Stomach (tissue), 9 donors: ENCODE data around the gene TTC4. TPM values are rescaled to one million over a fixed set of nuclear protein-coding genes. Genes with fewer than 3 reads are reported as not detected.

Experiments
- DNase-seq, 2 donors: peaks; one replicate each; pipeline versions ENCODE4 v3.0.0 to v3.0.0-alpha.2; 2013 to 2019
- H3K27ac ChIP-seq, 5 donors: fragments of 200-600 bp in 4 of 5; sonication (generic) in 4 of 5; one replicate each; pipeline ENCODE4 v1.5.1; 2013 to 2019; ENCODE audit warnings: mild to moderate bottlenecking in 1 of 5, moderate library complexity in 1 of 5
- H3K27me3 ChIP-seq, 3 donors: fragments of 200-600 bp; sonication (generic); one replicate each; pipeline ENCODE4 v1.5.1; 2017 to 2019; ENCODE audit warnings: mixed run types in 1 of 3
- H3K36me3 ChIP-seq, 4 donors: fragments of 200-600 bp; sonication (generic); 1 replicate in 3 of 4; 2 replicates in 1 of 4; pipeline ENCODE4 v1.5.1; 2016 to 2019
- H3K4me1 ChIP-seq, 4 donors: fragments of 200-600 bp; sonication (generic); one replicate each; pipeline ENCODE4 v1.5.1; 2016 to 2019
- H3K4me3 ChIP-seq, 4 donors: fragments of 200-600 bp; sonication (generic) in 3 of 4; one replicate each; pipeline ENCODE4 v1.5.1; 2016 to 2019; ENCODE audit warnings: mild to moderate bottlenecking in 1 of 4
- H3K9me3 ChIP-seq, 4 donors: fragments of 200-600 bp; sonication (generic); one replicate each; pipeline ENCODE4 v1.5.1; 2016 to 2019
- EP300 ChIP-seq: sonication (generic); formaldehyde crosslinking; IDR thresholded peaks from one replicate; pipeline ENCODE4 v1.6.1; 2017; ENCODE audit warnings: antibody characterized with exemption
- POLR2A ChIP-seq, 4 donors: fragments of 450-650 bp; IDR thresholded peaks; one replicate each; pipeline ENCODE4 v1.6.1; 2016; ENCODE audit warnings: antibody characterized with exemption in 4 of 4, control low read depth in 2 of 4, mild to moderate bottlenecking in 1 of 4, moderate library complexity in 1 of 4
- POLR2AphosphoS5 ChIP-seq, 3 donors: sonication (generic); formaldehyde crosslinking; IDR thresholded peaks; one replicate each; pipeline ENCODE4 v1.6.1; 2016; ENCODE audit warnings: antibody characterized with exemption in 3 of 3
- WGBS, 5 donors: extraction: QIAGEN DNeasy Blood & Tissue Kit in 3 of 5; methylation state at CpG; one replicate each; pipeline versions ENCODE4 v1.1.5 to v1.1.7; 2013 to 2018; 5-methylcytosine and 5-hydroxymethylcytosine counted together
- intact Hi-C: fragments of 100-400 bp; cut with DNase I; formaldehyde crosslinking; loops from one replicate; pipeline ENCODE4 v1.15.1; 2023; ENCODE audit warnings: low total_unique reads
- polyA plus RNA-seq, 3 donors: library from polyadenylated mRNA; stranded (reverse); fragments of 200-250 nt; gene quantifications; one replicate each; pipeline ENCODE4 v1.2.3, GENCODE V29; 2013
- total RNA-seq, 5 donors: library from RNA; depleted of rRNA; stranded (reverse); fragments of >200 nt; gene quantifications; one replicate each; pipeline versions ENCODE4 v1.1.0 to v1.2.3, GENCODE V29; 2014 to 2016
- TF ChIP-seq, protein P1 (sequence below), 7 experiments: fragments of 450-650 bp in 4 of 7; fragments of 200-600 bp in 3 of 7; sonication (generic) in 3 of 7; IDR thresholded peaks; one replicate each; pipeline ENCODE4 v1.5.1; 2016 to 2019; ENCODE audit warnings: antibody characterized with exemption in 7 of 7, control low read depth in 2 of 7, mild to moderate bottlenecking in 1 of 7
- donor health status: healthy with polysubstance abuse.
- donor health status: Bipolar disorder and iron deficiency.
- donor health status: healthy.

TTC4 gene
- total and polyA plus RNA-seq, 8 donors = 1.4 to 66.1 (median 13.4) TPM

DNA sequence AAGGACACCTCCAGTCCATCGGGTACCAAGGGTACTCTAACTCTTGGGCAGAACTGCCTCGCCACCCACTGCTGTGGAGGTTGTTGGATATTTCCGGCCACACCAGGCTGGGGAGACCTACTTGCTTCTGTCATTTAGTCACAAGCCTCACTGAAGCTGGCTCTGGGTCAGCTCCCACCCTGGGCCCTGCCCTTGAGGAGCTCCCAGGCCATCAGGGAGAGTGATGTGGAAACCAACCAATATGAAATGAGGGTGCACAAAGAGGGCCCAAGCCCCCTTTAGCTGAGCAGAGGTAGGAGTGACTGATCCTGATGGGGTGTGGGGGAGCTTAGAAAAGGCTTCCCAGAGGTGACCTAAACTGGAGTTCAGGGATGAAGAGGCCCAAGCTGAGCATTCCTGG is 29.0 kb downstream of the TTC4 start:
- Histone ChIP-seq H3K9me3 (no peaks in the 10 kb centered on the region), H3K36me3 (peaks cover 21 to 52% (median 50%) of the 10 kb centered on the region in 4 donors), H3K27me3 (no peaks in the 10 kb centered on the region), H3K4me3 (no peak overlapping the region), H3K4me1 (peaks cover 0 to 5% (median 0%) of the 10 kb centered on the region in 4 donors), H3K27ac (no peak overlapping the region)
- WGBS, 5 donors = 94 to 100% (median 96%) methylated on average over 3 of the region's 3 CpGs; no CpG with 5 or more reads in 1 of the 5 donors
- intact Hi-C loops = no loop called here
- DNase-seq = no peak
- TF ChIP-seq, protein P1, sequence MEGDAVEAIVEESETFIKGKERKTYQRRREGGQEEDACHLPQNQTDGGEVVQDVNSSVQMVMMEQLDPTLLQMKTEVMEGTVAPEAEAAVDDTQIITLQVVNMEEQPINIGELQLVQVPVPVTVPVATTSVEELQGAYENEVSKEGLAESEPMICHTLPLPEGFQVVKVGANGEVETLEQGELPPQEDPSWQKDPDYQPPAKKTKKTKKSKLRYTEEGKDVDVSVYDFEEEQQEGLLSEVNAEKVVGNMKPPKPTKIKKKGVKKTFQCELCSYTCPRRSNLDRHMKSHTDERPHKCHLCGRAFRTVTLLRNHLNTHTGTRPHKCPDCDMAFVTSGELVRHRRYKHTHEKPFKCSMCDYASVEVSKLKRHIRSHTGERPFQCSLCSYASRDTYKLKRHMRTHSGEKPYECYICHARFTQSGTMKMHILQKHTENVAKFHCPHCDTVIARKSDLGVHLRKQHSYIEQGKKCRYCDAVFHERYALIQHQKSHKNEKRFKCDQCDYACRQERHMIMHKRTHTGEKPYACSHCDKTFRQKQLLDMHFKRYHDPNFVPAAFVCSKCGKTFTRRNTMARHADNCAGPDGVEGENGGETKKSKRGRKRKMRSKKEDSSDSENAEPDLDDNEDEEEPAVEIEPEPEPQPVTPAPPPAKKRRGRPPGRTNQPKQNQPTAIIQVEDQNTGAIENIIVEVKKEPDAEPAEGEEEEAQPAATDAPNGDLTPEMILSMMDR (IDR thresholded peaks at IDR 0.05) = no peak
- no peak for TF ChIP-seq POLR2AphosphoS5 (IDR thresholded peaks at IDR 0.05)
- no peak for TF ChIP-seq POLR2A (IDR thresholded peaks at IDR 0.05)
- no peak for TF ChIP-seq EP300

DNA sequence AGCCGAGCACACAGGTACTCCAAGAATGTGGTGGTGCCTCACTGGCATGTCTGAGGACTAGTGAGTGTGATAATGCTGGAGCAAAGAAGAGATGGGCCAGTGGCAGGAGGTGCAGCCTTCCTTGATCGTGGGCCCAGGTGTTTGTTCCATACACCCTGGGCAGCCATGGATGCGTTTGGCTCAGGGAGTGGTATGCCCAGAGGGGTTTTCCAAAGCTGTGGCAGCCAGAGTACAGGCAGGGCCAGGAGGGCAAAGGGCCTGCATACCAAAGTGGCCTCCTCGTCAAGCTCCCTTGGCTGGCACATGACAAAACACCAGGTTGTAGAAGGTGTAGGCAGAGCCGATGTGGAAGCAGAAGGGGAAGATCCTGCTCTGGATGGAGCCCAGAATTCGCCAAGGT is 29.6 kb downstream of the TTC4 start:
- TF ChIP-seq POLR2A (IDR thresholded peaks at IDR 0.05) = no peak
- no peak for TF ChIP-seq POLR2AphosphoS5 (IDR thresholded peaks at IDR 0.05)
- no peak for TF ChIP-seq EP300
- TF ChIP-seq, protein P1 (IDR thresholded peaks at IDR 0.05) = no peak
- 77 to 84% (median 80%) methylated on average over 6 of the region's 6 CpGs for WGBS, 5 donors

GRCh38 chr1:54745864-54746263 is 30.2 kb downstream of the TTC4 start:
- H3K27ac ChIP-seq = no peak overlapping the region
- intact Hi-C loops = no loop called here
- no peaks in the 10 kb centered on the region for H3K9me3 ChIP-seq
- no peaks in the 10 kb centered on the region for H3K27me3 ChIP-seq
- 90 to 99% (median 95%) methylated on average over 4 of the region's 4 CpGs for WGBS, 5 donors
- TF ChIP-seq EP300 (no peak), POLR2A (IDR thresholded peaks at IDR 0.05) (no peak), POLR2AphosphoS5 (IDR thresholded peaks at IDR 0.05) (no peak)
- TF ChIP-seq, protein P1 (IDR thresholded peaks at IDR 0.05) = no peak
- no peak overlapping the region for H3K4me3 ChIP-seq
- peaks cover 16 to 40% (median 38%) of the 10 kb centered on the region in 4 donors for H3K36me3 ChIP-seq
- no peak for DNase-seq
- H3K4me1 ChIP-seq = peaks cover 0 to 5% (median 0%) of the 10 kb centered on the region in 4 donors

More for the DNA sequence above, 29.6 kb downstream of the TTC4 start:
- Histone ChIP-seq H3K27ac (no peak overlapping the region), H3K36me3 (peaks cover 21 to 46% (median 44%) of the 10 kb centered on the region in 4 donors), H3K4me1 (peaks cover 0 to 5% (median 0%) of the 10 kb centered on the region in 4 donors), H3K4me3 (no peak overlapping the region), H3K27me3 (no peaks in the 10 kb centered on the region), H3K9me3 (no peaks in the 10 kb centered on the region)
- intact Hi-C loops = no loop called here
- no peak for DNase-seq

- Histone ChIP-seq H3K27me3 (no peaks in the 10 kb centered on the region), H3K4me1 (no peaks in the 10 kb centered on the region), H3K4me3 (no peak overlapping the region), H3K9me3 (no peaks in the 10 kb centered on the region), H3K36me3 (peaks cover 0 to 16% (median 14%) of the 10 kb centered on the region in 4 donors), H3K27ac (no peak overlapping the region)
- intact Hi-C loops = no loop called here
- DNase-seq = no peak
- TF ChIP-seq, protein P1 (IDR thresholded peaks at IDR 0.05) = no peak
- TF ChIP-seq POLR2A (IDR thresholded peaks at IDR 0.05) (no peak), EP300 (no peak), POLR2AphosphoS5 (IDR thresholded peaks at IDR 0.05) (no peak)
- 83 to 100% (median 85%) methylated on average over 2 to 14 of the region's 14 CpGs for WGBS, 5 donors
These were observed 32.6 kb downstream of the TTC4 start for GRCh38 chr1:54748094-54748835.
